ENCODE data around the gene GRIP1.

DNA sequence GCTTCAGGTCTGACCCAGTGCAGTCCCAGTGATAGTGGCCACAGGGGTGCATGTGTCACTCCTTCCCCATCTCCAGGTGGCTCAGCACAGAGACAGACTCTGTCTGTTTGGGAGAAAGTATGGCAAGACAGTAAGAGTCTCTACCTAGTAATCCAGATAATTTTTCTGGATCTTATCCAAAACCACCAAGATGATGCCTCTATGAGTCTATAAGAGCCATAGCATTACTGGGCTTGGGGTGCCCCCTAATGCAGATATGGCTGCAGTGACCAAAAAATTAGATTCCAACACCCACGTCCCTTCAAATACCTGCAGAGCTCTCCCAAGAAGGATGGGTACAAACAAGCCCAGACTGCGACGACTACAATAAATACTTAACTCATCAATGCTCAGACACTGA is 123.8 kb downstream of the GRIP1 start:
- TF ChIP-seq, protein P1, sequence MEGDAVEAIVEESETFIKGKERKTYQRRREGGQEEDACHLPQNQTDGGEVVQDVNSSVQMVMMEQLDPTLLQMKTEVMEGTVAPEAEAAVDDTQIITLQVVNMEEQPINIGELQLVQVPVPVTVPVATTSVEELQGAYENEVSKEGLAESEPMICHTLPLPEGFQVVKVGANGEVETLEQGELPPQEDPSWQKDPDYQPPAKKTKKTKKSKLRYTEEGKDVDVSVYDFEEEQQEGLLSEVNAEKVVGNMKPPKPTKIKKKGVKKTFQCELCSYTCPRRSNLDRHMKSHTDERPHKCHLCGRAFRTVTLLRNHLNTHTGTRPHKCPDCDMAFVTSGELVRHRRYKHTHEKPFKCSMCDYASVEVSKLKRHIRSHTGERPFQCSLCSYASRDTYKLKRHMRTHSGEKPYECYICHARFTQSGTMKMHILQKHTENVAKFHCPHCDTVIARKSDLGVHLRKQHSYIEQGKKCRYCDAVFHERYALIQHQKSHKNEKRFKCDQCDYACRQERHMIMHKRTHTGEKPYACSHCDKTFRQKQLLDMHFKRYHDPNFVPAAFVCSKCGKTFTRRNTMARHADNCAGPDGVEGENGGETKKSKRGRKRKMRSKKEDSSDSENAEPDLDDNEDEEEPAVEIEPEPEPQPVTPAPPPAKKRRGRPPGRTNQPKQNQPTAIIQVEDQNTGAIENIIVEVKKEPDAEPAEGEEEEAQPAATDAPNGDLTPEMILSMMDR (IDR thresholded peaks at IDR 0.05): no peak
- no peak for TF ChIP-seq POLR2A (IDR thresholded peaks at IDR 0.05)

Measured in ovary (tissue), 3 donors.